SU-DHL-6 (cell line): ENCODE data around the gene COL4A2.

Source experiments
- H2AFZ ChIP-seq: fragments of 200-600 bp; sonication (generic); 2 replicates; pipeline ENCODE4 v1.6.1; 2014; ENCODE audit warnings: low read depth, mild to moderate bottlenecking, moderate library complexity, mixed read lengths, antibody characterized with exemption, low read length; ENCODE audit not compliant: severe bottlenecking
- H3F3A ChIP-seq: fragments of 200-600 bp; shearing (Covaris generic); 2 replicates; pipeline ENCODE4 v1.6.0; 2016; ENCODE audit warnings: antibody characterized with exemption, mild to moderate bottlenecking; ENCODE audit not compliant: insufficient read depth
- H3K27ac ChIP-seq: fragments of 200-600 bp; sonication (generic); 2 replicates; pipeline ENCODE4 v1.5.1; 2016; ENCODE audit warnings: low read depth, mild to moderate bottlenecking, low read length, moderate library complexity, mixed read lengths
- H3K27me3 ChIP-seq: fragments of 200-600 bp; sonication (generic), shearing (Covaris generic); 2 replicates; pipeline ENCODE4 v1.6.0; 2014; ENCODE audit warnings: mild to moderate bottlenecking, low read length
- H3K36me3 ChIP-seq: fragments of 200-600 bp; sonication (generic); 2 replicates; pipeline ENCODE4 v1.6.1; 2014; ENCODE audit warnings: mild to moderate bottlenecking, low read length, mixed read lengths
- H3K4me2 ChIP-seq: fragments of 300-600, 200-600 bp; shearing (Covaris generic), sonication (generic); 2 replicates; pipeline ENCODE4 v1.6.0; 2014; ENCODE audit warnings: low read length, low read depth, mild to moderate bottlenecking; ENCODE audit not compliant: poor library complexity, severe bottlenecking
- H3K4me3 ChIP-seq: fragments of 200-600 bp; sonication (generic); 2 replicates; pipeline ENCODE4 v1.5.1; 2014; ENCODE audit warnings: antibody characterized with exemption, low read length, mild to moderate bottlenecking, mixed read lengths; ENCODE audit not compliant: insufficient read depth, poor library complexity, severe bottlenecking
- H3K79me2 ChIP-seq: fragments of 200-600 bp; sonication (generic); 2 replicates; pipeline ENCODE4 v1.6.1; 2014; ENCODE audit warnings: mild to moderate bottlenecking, low read length, moderate library complexity; ENCODE audit not compliant: insufficient read depth
- H3K9ac ChIP-seq: fragments of 200-600 bp; sonication (generic); 2 replicates; pipeline ENCODE4 v1.7.0; 2014; ENCODE audit warnings: mild to moderate bottlenecking, low read length
- H3K9me2 ChIP-seq: fragments of 200-600 bp; sonication (generic); replicated peaks from 2 replicates; pipeline ENCODE4 v1.6.1; 2014; ENCODE audit warnings: low read length; ENCODE audit not compliant: insufficient read depth
- H3K9me3 ChIP-seq: fragments of 200-600 bp; sonication (generic); 2 replicates; pipeline ENCODE4 v1.6.1; 2014; ENCODE audit warnings: low read length, mixed read lengths; ENCODE audit not compliant: insufficient read depth
- H4K20me1 ChIP-seq: fragments of 200-600 bp; sonication (generic); 2 replicates; pipeline ENCODE4 v1.6.1; 2014; ENCODE audit warnings: low read depth, mild to moderate bottlenecking, antibody characterized with exemption, low read length, moderate library complexity, mixed read lengths
- CTCF ChIP-seq: fragments of 200-600 bp; sonication (generic); IDR thresholded peaks from one replicate; pipeline ENCODE4 v1.5.1; 2017; ENCODE audit warnings: antibody characterized with exemption, mild to moderate bottlenecking, low read length, moderate library complexity; ENCODE audit not compliant: insufficient read depth, poor library complexity, severe bottlenecking
- EZH2phosphoT487 ChIP-seq: fragments of 200-600 bp; sonication (generic), shearing (Covaris generic); conservative IDR thresholded peaks from 2 replicates; pipeline ENCODE4 v1.6.1; 2018; ENCODE audit warnings: mild to moderate bottlenecking, antibody characterized with exemption, low read length, moderate library complexity, mixed read lengths

Gene COL4A2

GRCh38 chr13:110365876-110366275 is 58.8 kb downstream of the COL4A2 start:
- H3K79me2 ChIP-seq, result no peaks in the 10 kb centered on the region
- no peaks in the 10 kb centered on the region for H3K27me3 ChIP-seq
- H3K4me2 ChIP-seq, result no peak overlapping the region
- no peak overlapping the region for H3K9ac ChIP-seq
- no peaks in the 10 kb centered on the region for H4K20me1 ChIP-seq
- no peaks in the 10 kb centered on the region for H3K36me3 ChIP-seq
- H3K9me2 ChIP-seq, result no peaks in the 10 kb centered on the region
- H3F3A ChIP-seq, result no peaks in the 10 kb centered on the region
- no peaks in the 10 kb centered on the region for H3K9me3 ChIP-seq
- TF ChIP-seq CTCF, result no peak
- no peak for TF ChIP-seq EZH2phosphoT487
- no peak overlapping the region for H3K4me3 ChIP-seq
- H3K27ac ChIP-seq, result no peak overlapping the region
- no peak overlapping the region for H2AFZ ChIP-seq

DNA sequence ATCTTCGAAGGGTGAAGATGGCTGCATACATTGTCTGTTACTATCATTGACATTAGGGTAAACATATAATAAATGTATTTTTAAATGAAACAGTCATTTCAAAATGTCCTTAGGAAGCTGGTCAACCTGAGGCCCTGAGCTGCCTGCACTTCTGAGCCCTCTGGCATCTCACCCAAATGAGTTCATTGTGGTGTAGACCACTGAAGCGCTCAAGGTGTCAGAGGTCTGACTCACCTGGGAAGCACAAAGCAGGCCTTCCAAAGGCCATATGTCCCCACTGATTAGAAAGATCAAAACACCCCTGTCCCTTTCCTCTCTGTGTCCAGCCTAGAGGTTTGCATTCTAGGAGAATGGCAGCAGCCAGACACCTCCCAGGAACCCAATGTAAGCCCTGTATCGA is 59.6 kb downstream of the COL4A2 start:
- Histone ChIP-seq H3K4me3 (no peak overlapping the region), H4K20me1 (no peaks in the 10 kb centered on the region), H3K4me2 (no peak overlapping the region), H3K9ac (no peak overlapping the region), H3K27ac (no peak overlapping the region), H3K27me3 (no peaks in the 10 kb centered on the region), H3K9me2 (no peaks in the 10 kb centered on the region), H3K36me3 (no peaks in the 10 kb centered on the region), H3K79me2 (no peaks in the 10 kb centered on the region), H3F3A (no peaks in the 10 kb centered on the region), H3K9me3 (no peaks in the 10 kb centered on the region), H2AFZ (no peak overlapping the region)
- no peak for TF ChIP-seq EZH2phosphoT487

DNA sequence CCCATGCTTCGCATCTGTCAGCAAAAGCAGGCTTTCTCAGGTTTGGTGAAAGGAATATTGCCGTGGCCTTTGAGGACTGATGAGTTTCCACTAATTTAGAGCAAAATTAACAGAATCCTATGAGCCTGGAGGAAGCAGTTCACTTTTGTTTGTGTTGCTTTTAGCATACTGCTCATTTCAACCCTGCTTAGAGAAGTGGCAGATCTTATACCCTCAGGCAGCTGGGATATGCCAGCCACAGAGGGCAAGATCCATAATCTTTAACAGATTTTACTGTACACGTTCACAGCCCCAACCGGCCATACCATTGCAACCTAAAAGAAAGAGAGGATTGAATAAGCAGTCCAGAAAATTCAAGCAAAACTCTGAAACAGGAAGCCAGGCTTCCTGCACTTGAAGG is 60.5 kb downstream of the COL4A2 start:
- Histone ChIP-seq H3K4me3 (no peak overlapping the region), H3F3A (no peaks in the 10 kb centered on the region), H3K27ac (no peak overlapping the region), H2AFZ (no peak overlapping the region), H3K79me2 (no peaks in the 10 kb centered on the region), H3K27me3 (no peaks in the 10 kb centered on the region), H3K9ac (no peak overlapping the region), H3K36me3 (no peaks in the 10 kb centered on the region), H3K4me2 (no peak overlapping the region), H3K9me3 (no peaks in the 10 kb centered on the region), H3K9me2 (no peaks in the 10 kb centered on the region), H4K20me1 (no peaks in the 10 kb centered on the region)
- no peak for TF ChIP-seq EZH2phosphoT487
- TF ChIP-seq CTCF, result no peak

- H3F3A ChIP-seq, result no peaks in the 10 kb centered on the region
- no peaks in the 10 kb centered on the region for H3K27me3 ChIP-seq
- H3K27ac ChIP-seq, result no peak overlapping the region
- H2AFZ ChIP-seq, result no peak overlapping the region
- H3K9me2 ChIP-seq, result no peaks in the 10 kb centered on the region
- no peaks in the 10 kb centered on the region for H4K20me1 ChIP-seq
- no peak overlapping the region for H3K4me2 ChIP-seq
- no peaks in the 10 kb centered on the region for H3K9me3 ChIP-seq
- H3K36me3 ChIP-seq, result no peaks in the 10 kb centered on the region
- no peak overlapping the region for H3K4me3 ChIP-seq
- no peaks in the 10 kb centered on the region for H3K79me2 ChIP-seq
- TF ChIP-seq EZH2phosphoT487 (no peak), CTCF (no peak)
- H3K9ac ChIP-seq, result no peak overlapping the region
Measured at GRCh38 chr13:110368408-110368807, 61.3 kb downstream of the COL4A2 start.
